OCI-LY7 (cell line): Measurements from ENCODE around the gene SASH1.

Source experiments
- CTCF ChIP-seq: fragments of 200-600 bp; sonication (generic); conservative IDR thresholded peaks from 2 replicates; pipeline ENCODE4 v1.5.1; 2014; ENCODE audit warnings: mild to moderate bottlenecking, antibody characterized with exemption, low read length, moderate library complexity, mixed read lengths
- EZH2phosphoT487 ChIP-seq: fragments of 200-600 bp; sonication (generic); IDR thresholded peaks from 2 replicates; pipeline ENCODE4 v1.6.1; 2018; ENCODE audit warnings: low read depth, borderline replicate concordance, mild to moderate bottlenecking, mixed run types, antibody characterized with exemption, low read length, moderate library complexity, mixed read lengths

- TF ChIP-seq CTCF (no peak), EZH2phosphoT487 (no peak)
These were observed 98.3 kb downstream of the SASH1 start for GRCh38 chr6:148440877-148441453.
